ENCODE measurements around the gene CANT1.
A peak's percentile ranks its signal among the peaks of the same experiment; 100 is the strongest.
"Not testable (repeated sequence)": the region's sequence is repeated elsewhere in the genome, so short reads cannot be mapped to it uniquely, and the experiment has no call there.

Gene CANT1

GRCh38 chr17:79027274-79027924, 17.8 kb upstream of the CANT1 start:
- no peak for DNase-seq

DNA sequence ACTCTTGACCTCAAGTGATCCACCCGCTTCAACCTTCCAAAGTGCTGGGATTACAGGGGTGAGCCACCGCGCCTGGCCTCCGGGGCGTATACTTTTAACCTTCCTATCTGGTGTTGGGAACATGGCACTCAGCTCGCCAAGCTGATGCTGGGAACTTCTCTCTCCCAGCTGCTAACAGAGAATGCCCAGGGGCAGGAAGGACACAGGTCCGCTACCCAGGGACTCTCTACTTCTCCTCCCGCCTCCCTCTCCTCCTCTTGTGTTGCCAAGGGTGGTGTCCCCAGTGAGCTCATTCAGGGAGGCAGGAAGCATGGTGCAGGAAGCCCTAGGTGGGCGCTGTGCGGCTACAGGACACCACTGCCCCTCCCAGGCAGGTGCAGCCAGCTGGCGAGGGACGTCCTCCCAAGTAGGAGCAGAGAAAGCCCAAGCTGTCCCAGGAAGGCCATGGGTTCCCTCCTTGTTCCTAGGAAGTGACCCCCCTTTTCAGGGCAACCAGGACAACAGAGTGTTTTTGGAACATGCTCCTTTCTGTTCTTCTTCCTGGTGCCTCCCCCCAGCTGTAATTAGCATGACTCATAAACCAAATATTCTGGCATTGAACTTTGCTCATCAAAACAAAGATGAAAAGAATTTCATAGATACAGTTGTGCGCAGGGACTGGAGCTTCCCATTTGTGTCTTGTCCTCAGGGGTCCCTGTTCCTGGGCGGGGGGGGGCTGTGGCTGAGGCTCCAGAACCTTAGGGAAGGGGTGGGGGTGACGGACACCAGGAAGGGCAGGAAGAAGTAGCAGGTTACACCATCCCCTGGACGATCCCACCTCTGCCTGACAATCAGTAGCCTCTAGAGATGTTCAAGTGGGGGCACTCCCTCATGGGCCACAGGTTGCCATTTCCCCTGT, 17.1 kb upstream of the CANT1 start:
- no peak for DNase-seq

DNA sequence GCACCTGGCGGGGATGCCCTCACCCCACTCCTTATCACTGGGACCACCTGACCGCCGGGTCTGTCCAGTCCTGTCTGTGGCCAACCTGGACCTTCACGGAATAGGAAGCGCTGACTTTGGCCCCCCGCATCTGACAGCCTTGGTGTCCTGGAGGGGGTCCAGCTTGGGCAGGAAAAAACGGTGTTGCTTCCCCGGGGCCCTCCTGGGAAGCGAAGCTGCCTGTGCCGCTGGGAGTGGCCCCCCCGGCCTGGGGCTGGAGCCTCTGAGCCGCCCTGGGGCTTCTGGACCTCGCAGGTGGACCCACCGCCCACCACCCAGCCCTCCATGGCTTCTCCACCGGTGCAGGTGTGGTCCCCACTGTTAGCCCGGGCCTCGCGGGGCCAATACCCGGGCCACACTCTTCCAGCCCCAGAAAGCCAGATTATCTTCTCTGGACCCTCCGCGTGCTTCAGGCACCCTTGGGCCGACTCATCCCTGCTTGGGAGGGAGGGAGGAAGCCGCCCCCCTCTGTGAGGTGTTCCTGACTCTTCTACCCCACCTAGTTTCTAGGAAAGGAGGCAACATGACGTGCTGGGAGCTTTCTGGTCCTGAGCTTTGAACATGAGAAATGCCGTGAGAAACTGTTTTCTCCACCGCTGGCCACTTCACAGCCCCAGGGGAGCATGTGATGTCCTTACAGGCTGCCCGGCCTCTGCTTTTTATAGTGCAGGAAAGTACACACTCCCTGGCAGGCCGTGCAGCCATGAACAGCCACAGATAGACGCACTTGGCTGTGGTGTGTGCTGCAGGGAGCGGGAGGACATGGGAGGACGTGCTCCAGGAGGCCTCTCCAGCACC, 15.6 kb upstream of the CANT1 start:
- DNase-seq = no peak

DNA sequence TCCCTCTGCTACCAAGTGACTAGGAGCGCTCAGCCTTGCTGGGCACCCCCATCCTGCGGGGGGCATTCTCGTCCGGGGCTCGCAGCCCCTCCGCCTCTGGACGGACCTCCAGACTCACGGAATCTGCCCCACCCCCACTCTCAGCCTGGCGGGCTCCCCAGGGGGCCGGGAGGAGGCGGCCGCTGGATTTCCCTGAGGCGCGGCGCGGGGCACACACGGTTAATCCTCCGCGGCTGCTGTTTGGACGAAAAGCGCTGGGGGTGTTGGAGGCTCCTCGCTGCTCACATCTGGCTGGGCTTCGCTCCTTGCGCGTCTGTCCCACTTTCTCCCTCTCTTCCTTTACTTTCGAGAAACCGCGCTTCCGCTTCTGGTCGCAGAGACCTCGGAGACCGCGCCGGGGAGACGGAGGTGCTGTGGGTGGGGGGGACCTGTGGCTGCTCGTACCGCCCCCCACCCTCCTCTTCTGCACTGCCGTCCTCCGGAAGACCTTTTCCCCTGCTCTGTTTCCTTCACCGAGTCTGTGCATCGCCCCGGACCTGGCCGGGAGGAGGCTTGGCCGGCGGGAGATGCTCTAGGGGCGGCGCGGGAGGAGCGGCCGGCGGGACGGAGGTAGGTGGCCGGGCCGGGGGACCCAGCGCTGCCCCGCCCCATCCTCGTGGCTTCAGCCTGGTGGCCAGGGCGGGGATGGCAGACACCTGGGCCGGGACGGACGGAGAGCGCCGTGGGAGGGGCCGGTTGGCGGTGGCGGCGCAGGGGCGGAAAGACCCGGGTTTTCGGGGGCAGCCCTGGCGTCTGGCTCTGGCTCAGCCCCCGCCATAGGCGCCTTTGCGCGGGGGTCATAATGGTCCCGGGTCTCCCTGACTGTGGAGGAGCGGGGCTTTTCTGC, 14.6 kb upstream of the CANT1 start, which contains the start of gene C1QTNF1:
Gene C1QTNF1, plus strand, starts transcription at position 284 of the 886 bp plus-strand sequence. CDS start 19,800 bp downstream, outside the sequence.
- peak in 2 of 5 experiments; percentile 18 to 49 for DNase-seq

DNA sequence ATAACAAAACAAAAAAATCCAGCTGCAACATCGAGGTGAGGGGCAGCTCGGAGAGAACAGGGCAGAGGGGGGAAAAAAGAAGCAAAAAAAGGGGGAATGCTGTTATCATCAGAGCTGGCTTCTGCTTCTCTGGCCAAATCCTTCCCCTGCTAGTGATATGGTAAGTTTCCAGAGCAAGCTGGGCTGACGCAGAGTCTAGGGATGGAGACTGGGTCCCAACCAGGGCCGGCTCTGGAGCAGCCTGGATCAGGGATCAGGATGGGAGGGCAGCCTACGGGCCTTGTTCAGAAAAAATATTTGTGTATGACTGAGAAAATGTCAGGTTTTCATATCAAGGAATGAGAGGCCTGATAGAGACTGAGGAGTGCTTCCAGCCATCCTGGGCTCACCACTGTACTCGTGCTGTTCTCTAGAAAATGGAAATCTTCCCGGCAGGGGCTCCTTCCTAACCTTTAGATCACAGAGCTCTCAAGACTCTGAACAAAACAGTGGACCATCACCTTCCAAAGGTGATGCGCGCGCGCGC, 13.7 kb upstream of the CANT1 start:
- DNase-seq = no peak

DNA sequence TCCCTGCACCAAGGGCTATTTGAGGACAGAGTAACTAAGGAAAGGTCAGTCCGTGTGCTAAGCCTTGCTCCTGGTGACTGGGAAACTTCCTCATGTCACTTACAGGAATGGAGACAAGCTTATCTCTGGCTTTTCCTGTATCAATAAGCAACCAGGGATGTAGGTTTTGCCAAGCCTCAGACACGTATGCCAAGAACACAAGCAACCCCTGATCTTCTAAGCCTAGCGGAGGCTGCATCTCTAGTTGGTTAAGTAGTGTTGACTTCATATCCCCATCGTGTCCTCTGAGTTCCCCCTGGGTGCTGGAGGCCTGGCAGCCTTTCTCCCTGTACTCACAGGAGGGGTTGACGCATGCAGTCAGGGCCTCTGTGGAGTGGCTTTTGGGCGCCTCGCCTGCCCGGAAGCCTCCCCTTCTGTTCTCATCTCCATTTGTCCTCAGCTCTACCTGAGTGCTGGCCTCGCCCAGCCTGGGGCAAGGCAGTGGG, 13.0 kb upstream of the CANT1 start:
- no peak for DNase-seq

- not testable (repeated sequence) for DNase-seq
Measured at GRCh38 chr17:79021929-79022328, 12.4 kb upstream of the CANT1 start.

DNA sequence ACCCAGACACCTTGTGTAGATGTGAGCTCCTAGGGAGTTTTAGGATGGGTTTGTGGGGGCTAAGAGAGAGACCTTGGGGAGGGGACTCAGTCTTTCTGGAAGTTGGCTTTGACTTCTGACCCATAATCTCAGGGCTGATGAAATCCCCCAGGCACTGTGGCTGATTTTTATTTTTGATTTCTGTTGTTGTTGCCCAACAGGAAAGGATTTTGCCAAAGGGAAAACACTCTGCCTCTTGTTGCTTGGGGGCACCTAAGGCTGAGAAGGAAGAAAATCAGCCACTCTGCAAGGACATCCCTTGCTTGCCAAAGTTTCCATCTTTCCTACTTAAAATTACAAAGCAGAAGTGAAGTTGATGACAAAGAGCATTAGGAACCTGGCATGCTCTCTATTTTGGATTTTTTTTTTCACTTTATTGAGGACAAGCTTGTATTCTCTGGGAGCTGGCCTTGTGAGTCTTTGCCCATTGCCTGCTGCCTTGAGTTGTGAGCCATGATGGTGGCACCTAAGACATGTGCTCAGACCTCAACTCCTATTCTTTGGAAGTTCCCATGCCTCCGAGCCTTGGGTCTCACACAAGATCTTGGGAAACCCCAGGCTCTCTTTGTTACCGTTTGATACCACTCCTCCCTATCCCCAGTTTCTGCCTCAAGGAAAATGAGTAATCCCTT, 11.2 kb upstream of the CANT1 start:
- DNase-seq = no peak

GRCh38 chr17:79019632-79020584, 10.3 kb upstream of the CANT1 start:
- peak in 4 of 5 experiments; percentile 30 to 50 (median 36) for DNase-seq

GRCh38 chr17:79019261-79019631, 9.7 kb upstream of the CANT1 start:
- DNase-seq = no peak

GRCh38 chr17:79018370-79018695, 8.8 kb upstream of the CANT1 start:
- DNase-seq = no peak

DNA sequence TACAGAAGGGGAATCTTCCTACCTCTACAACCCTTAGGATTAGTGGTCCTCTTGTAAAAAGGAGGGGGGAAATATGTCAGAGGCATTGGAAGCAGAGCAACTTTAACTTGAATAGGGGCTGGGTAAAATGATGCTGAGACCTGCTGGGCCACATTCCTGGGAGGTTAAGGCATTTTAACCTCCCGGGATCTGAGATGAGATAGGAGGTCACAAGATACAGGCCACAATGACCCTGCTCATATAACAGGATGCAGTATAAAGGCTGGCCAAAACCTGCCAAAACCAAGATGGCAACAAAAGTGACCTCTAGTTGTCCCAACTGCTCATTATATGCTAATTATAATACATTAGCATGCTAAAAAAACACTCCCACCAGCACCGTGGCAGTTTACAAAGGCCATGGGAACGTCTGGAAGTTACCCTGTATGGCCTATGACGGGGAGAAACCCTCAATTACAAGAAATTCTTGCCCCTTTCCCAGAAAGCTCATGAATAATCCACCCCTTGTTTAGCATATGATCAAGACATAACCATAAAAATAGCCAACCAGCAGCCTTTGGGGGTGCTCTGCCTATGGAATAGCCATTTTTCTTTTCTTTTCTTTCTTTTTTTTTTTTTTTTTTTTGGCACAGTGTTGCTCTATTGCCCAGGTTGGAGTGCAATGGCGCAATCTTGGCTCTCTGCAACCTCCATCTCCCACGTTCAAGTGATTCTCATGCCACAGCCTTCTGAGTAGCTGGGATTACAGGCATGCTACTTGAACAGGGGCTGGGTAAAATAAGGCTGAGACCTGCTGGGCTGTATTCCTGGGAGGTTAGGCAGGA, 8.2 kb upstream of the CANT1 start:
- no peak for DNase-seq

DNA sequence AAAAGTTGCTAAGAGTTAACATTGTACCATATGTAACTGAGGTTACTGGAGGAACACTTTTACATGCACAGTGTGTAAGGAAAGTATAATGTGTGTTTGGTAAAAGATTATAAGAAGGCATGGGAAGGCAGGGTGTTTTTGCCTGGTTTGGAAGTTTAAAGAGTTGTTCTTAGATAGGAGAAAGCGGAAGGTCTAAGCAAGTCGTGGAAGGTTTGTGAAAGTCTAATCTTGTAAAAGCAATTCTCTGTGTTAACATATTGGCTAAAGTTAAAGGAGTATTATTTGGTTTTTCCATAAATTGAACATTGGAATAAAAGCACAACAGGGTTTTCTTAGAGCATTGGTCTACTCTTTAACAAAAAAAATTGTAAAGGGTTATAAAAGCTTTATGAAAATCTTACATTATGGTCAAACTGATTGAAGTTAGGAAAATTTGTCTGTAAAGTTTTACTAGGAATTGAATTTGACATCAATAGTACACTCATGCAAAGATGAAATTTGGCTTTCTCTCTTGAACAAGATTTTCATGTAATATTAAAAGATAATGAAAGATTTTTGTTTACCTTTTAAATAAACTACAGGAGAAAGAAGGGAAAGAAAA, 4.7 kb upstream of the CANT1 start:
- no peak for DNase-seq

GRCh38 chr17:79012563-79013134, 3.1 kb upstream of the CANT1 start:
- DNase-seq = no peak

GRCh38 chr17:79011451-79012147, 2.0 kb upstream of the CANT1 start:
- DNase-seq = no peak

DNA sequence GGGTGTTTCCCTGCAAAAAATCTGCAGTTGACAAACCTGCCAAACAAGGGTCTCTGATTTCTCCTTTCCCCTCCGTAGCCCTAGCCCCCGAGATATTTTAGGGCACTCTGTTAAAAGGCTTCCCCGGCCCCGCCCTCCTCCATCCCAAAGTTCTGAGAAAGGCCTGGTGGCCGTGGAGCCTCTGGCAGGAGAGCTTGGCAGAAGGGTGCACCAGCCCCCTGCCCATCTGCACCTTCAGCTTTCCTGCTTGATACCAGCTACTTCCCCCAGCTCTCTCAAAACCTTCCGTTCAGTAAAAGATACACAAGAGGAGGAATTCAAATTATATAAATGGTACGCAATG, 711 bp upstream of the CANT1 start:
- DNase-seq = no peak

GRCh38 chr17:79008666-79009387, 737 bp downstream of the CANT1 start:
- no peak for DNase-seq

All from T-helper 2 cell (primary cell).